ENCODE data around the gene ZNF385A.
A peak's percentile ranks its signal among the peaks of the same experiment; 100 is the strongest.
"Not testable (repeated sequence)": the region's sequence is repeated elsewhere in the genome, so short reads cannot be mapped to it uniquely, and the experiment has no call there.

The ZNF385A gene

DNA sequence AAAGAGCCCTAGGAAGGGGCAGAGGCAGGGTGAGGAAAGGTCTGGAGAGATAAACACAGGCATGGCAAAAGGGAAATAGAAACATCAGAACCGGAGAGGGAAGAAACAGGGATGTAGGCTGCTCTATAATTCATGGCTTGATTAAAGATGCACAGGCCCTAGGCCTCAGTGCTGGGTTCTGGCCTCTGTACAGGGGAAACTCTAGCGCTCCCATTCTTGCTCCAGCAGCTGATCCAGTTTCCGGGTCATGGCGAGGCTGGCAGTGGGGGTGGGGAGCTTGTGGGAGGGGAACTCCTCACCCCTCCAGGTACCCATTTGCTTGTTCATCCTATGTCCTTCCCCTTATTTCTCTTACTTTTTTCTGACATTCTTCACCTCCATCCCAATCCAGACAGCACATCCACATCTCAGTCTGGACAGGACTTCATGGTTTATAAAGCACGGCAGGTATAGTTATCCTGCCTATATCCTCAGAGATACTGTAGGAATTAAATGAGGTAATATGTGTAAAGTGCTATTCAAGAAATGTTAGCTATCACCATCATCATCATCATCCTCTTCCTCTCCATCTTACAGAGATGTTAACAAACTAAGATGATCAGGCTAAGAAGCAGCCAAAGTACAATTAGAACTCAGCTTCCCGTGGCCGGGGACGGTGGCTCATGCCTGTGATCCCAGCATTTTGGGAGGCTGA lies 12.3 kb downstream of the ZNF385A start:
- no peak for DNase-seq

DNA sequence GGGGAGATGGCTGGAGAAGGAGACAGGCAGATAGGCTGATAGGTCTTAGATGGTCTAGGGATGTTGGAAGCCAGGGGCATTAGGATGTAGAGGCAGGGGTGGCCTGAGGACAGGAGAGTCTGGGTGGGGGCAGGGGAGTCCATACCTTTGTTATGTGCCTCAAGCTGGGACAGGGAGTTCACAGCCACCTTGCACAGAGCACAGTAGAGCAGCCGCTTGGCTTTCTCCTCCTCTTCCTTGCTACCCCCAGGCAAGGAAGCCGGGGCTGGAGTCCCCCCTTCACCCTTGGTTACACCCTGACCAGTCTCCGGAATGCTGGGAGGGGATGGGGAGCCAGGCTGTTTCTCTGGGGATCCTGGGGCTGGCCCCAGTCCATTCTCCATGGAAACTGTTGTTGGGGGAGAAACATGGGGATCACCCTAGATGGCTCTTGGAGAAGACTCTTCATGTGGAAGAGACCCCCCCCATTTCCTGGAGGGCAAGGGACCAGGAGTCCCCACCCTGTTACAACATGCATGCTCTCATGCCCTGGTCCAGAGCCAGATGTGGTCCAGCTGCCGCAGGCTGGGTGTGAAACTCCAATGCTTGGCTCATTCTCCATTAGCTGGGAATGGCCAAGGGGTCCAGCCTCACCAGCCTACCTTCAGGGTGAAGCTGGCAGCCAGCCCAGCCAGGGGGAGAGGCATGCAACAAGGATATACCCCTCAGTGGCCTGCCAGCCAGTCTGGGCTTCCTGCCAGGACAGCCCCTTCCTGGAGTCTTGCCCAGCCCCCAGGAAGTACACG lies 13.0 kb downstream of the ZNF385A start:
- peak; percentile 47 for DNase-seq

DNA sequence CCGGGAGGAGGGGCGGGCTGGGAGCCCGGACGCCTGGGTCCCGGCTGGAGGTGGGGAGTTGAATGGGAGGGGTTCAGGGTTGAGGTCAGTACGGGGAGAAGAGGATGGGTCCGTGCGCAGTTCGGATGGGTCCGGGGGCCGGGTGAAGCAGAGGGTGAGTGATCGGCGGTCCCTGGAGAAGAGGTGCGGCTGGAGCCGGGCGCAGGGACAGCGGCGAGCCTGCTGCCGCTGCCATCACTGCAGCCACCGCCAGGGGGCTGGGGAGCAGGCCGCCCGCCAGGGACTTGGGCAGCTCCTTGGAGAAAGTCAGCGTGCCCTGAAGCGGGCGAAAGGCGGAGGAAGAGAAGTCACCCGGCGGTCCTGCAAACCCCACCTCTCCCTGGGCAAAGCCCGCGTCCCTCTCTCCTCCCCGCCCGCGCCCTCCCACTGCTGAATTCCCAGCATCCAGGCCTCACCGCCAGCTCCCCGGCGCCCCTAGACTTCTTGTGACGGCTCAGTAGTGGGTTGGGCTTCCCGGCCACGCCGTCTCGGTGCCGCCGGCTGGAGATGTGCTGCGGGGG lies 14.3 kb downstream of the ZNF385A start:
- DNase-seq: peak; percentile 82

DNA sequence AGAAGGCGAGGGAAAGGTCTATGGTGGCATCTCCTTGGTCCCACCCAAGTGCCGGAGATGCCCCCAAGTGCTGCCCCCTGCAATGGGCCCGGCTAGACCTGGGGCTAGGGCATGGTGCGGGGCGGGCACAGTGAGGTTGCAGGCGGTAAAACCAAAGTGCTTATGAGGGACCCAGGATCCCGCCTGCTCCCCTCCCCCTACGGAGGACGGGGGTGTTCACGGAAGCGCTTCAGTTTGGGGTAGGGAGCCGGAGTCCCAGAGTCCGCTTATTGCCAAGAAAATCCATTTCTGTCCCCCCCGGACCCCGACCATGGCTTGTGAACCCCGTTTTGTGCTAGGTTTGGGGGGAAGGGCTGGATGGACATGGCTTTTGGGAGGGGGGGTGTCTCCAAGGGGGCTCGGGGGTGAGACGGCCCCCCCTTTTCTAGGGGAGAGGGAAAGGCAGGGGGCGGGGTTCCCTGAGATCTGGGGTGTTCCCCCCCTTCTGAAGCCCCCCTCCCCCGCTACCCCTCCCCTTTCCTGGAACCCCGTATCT lies 14.9 kb downstream of the ZNF385A start:
- DNase-seq: no peak

DNA sequence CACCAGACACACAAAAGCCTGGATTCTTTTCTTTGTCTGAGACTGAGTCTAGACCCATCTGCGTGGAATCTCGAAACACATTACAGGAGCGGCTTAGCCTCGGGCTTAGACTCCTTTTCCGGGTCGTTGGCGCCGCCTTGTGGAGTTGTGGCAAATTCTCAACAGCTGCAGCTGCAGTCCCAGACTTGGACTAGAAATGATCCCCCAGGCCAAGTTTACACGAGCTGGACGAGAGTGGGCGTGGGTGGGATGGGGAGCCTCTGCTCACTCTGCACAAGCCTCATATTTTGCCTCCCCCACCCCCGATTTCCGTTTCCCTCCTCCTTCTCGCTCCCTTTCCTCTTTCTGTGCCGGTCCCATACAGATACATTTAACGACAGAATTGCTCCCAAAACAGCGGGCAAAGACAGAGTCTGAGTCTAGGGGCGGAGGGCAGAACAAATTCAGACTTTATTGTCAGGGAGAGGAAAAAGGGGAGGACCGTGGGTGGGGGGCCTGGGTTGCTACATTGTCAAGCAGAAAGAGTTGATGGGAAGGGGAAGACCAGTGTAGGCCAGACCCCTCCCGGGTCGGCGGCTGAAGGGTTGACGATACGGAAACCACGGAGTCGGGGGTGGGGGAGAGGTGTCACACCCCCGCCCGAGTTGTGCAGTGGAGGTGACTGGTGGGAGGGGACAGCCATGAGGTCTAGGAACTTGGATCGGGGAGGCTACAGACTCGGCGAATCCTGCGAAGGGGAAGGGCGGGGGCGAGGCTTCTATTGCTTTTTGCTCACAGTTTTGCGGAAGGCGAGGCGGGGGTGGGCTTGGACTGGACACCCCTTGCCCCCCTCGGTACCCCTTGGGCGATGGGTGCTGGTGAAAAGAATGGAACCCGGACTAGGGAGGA lies 15.6 kb downstream of the ZNF385A start:
- peak; percentile 90 for DNase-seq

DNA sequence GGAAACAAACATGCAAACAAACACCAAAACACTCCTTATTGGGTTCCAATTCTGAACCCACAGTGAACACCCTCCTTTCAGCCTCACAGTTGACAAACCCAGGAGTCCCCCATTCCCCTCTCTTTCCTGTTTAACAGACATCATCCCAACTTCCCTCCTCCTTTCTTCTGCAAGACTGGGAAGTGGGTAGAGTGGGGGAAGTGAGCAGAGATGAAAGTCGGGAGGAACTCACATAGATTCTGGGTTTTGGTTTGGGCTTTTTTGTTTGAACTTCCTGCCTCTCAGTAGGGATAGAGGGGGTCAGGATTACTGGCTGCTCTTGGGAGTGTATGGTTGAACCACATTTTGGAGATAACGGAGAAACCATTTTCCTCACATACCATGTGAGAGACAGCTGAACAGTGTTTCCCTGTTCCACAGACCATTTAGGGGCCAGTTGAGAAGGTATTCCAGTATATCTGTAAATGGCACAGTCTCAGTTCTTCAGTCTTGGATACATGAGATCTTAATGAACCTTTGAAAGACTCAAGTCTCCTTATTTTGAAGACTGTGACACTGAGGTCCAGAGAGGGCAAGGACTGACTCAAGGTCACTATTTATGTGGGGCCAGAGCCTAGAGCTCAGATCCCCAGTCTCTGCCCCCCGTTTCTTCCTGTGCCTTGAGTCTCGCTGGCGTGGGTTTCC lies 16.4 kb downstream of the ZNF385A start:
- no peak for DNase-seq

DNA sequence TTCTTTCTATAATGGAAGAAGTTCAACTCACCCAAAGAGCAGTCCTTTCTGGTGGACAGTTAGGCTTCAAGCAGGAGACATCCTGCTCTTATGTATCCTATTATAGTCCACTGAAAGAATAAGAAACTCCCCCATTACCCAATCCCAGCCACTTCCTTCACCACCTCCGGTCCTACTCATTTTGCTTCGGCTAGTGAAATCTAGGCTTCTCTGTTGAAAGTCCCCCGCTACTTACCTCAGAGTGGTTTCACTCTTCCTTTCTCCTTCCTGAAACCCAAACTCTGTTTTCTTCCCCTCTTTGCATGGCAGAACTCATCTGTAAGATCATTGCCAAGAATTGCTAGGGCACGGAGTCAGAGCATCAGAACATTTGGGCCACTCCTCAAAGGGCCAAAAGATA lies 20.1 kb downstream of the ZNF385A start, which contains the start of gene GPR84:
Gene GPR84 (minus strand): TSS at position 74 of the 400 bp plus-strand sequence. CDS start 635 bp downstream, outside the sequence.
- no peak for DNase-seq

DNA sequence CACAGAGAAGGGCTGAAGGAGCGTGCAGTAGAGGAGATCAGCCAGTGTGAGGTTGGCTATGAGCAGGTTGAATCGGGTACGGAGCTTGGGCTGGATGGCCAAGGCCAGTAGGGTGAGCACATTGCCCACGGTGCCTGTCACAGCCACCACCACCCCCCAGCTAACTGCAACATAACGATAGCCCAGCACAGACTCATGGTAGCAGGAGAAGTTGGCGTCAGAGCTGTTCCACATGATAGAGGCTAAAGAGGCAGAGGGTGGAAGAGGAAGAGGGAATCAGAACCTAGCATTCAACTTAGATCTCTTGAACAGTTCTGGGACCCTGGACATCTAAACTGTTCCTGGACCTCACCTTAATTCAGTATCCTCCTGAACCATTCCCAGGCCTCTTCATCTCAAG lies 20.9 kb downstream of the ZNF385A start:
- no peak for DNase-seq

DNA sequence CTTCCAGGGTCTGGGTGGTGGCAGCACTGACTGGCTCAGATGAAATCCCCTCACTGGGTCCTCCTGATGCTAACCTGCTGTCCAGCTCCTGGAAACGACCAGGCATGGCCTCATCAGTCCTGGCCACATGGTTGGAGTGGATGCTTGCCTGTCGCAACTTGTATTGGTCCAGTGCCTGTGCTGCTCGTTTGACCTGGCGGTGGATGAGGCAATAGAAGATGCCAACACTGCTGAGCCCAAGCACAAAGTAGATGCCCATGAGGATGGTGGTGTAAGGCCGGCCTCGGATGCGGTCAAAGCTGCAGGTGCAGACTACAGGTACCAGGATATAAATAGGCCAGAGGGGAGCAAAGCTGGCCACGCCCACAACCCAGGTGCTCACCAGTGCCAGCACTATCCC lies 21.5 kb downstream of the ZNF385A start:
- no peak for DNase-seq

DNA sequence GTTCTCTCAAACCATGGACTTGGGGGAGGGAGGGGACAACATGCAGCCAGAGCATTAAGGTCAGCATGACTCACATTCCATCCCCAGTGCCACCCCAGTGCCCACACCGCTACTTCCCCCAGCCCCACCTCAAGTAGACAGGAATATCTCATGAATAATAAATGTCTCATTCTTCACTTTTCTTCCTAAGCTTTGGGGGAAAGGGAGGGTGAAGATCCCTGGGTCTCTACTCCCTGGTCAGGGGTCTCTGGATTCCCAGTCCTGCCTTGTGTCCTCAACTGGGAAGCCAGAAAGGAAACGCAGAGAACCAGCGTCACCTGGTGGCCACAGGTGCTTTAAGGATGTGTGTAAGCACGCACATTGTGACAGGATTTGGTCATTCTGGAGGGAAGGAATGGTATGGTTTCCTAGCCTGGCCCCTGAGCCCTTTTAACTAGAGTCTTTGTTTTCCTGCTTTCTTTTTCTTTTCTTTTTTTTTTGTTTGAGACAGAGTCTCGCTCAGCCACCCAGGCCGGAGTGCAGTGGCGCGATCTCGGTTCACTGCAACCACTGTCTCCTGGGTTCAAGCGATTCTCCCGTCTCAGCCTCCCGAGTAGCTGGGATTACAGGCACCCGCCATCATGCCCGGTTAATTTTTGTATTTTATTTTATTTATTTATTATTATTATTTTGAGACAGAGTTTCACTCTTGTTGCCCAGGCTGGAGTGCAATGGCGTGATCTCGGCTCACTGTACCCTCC lies 23.6 kb downstream of the ZNF385A start:
- DNase-seq: peak; percentile 81

DNA sequence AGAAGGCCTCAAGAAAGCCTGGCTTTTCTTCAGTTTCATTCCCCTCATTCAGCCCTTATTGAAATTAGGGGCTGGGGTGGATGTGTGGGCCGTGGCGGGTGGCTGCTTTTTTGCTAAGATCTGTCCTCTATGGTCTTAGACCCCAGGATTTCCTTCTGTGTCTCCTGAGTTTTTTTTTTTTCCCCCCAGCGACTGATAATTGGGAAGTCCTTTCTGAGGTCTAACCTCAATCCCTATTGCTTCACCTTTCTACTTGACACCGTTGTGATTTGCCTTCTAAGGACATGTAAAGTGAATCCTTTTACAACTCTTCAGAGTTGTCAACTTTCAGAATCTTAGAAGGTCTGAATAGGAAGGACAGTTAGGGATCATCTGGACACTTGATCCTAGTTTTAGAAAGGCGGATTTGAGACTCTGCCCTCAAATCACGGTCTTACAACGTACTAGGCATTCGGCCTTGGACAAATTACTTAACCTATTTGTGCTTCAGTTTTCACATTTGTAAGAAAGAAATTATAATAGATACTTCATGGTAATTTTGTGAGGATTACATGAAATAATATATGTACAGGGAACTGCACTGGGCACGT lies 24.7 kb downstream of the ZNF385A start:
- no peak for DNase-seq

DNA sequence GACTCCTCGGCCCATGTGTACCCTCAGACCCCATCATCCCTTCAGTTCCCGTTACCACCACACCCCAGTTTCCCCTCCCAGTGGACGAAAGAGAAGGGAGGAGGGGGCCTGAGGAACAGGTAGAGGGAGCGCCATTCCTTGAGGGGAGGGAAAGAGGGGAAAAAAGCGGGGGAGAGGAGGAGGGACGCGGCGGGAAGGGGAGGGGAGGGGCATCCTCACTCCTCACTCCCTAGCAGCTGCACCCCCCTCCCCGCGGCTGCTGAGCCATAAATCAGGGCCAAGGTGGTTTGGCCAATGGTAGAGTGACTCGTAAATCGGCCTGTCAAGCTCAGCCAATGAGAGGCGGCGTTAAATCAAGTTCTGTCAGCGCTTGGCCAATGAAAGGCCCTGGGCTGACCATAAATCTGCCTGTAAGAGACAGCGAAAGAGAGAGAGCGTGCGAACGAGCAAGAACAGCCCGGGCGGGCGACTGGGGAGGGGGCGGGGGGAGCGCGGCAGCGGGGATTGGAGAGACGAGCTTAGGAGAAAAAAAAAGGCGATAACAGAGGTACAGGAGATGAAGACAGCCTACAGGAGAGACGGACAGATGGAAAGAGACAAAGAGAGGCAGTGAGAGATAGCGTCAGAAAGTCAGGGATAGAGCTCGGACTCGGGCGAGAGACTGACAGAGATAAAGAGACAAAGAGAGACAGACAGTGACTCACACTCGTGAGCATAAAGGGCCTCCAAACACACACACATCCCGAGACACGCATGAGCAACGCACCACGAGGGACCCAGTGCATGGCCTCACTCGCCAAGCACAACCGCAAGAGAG lies 25.4 kb downstream of the ZNF385A start:
- DNase-seq: peak; percentile 99

DNA sequence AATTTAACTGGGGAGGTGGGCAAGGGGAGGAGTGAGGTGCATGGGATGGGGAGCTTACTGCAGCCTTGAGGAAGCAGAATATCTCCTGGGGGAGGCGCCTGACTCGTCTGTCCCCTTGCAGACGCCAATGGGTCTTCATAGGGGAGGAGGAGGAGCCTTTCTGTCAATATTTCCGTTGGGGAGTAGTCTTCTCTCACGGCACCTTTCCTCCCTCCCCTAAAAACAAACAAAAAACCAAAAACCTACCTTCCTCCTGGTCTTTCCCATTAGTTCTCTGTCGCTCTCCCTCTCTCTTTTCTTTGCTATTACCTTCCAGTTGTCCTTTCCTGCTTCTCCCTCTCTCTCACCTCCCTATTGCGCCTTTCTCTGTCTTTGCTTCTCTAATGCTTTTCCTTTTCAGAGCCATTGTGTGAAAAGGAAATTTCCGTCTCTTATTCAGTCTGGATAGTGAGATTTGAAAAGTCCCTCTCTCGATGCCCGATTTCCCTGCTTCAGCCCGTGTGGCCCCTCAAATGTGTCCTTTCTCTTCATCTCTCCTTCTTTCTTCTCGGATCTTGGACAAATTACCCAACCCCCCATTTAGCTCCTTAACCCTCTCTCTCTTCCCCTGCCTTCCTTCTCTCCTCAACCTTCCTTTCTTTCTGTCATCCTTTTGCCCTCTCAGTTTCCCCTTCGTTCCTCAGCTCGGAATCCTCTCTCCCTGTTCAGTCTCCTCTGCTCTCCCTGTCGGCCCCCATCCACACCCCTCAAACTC lies 26.2 kb downstream of the ZNF385A start:
- DNase-seq: peak; percentile 66

DNA sequence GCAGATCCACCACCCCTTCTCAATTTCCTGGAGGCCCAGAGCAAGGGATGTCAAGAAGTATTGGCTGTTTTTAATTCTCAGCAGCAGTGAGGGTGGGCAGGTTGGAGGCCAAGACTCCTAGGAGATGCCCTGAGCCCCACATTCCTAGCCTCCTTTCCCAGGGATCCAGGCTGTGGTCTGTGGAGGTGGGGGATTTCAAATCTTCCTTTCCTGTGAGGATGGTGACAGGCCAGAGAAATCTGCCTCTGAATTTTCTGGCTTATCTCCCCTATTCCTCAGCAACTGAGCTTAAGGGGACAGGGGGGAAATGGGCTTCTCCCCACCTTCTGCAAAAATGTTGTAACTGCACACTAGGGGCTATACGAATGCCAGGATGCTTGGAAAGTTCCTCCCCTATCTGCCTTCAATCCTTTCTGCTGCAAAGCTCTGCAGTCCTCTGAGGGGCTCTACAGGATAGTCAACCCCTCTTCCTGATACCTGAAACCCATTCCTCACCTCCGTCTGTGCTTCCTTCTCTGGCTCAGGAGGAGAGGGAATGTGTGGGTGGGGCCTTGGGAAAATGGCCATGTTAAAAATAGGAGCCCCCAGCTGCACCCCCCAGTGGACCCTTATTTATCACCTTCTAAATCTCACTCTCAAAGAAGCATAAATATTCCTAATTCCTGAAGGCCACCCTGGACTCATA lies 26.9 kb downstream of the ZNF385A start:
- no peak for DNase-seq

DNA sequence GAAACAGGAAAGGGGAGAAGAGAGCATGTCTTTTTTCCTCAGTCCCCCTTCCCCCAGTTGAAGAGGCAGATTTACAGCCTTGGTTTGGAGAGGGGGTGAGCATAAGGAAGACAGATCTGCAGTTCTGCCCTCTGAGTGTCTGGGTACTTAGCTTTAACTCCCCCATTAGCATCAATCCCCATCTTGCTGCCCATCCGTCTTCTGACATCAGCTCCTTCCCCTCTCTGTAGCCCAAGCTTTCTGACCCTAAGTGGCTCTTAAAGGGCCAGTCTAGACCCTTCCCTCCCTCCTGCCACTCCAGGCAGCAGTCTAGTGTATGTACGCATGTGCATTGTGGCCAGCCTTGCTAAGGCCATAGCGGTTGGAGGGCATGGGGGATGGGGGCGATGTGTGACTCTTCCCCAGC lies 27.6 kb downstream of the ZNF385A start:
- no peak for DNase-seq

DNA sequence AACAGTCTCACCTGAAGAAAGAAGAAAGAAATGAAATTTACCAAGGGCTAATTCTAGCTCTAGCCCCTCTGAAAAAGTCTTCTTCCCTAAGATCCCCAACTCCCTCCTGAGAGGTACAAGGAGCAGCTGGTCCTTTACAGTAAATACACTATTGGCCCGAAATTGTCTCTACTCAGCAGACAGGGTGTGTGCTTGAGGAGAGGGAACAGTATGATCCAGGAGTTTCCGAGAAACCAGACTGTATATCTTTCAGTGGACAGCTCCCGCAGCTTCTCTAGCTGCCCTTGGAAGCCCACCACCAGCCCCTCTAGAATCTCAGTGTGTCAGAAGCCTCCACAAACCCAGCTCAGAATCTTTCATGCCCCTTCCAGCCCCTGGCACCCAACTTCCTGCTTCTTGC lies 28.3 kb downstream of the ZNF385A start:
- DNase-seq: no peak

DNA sequence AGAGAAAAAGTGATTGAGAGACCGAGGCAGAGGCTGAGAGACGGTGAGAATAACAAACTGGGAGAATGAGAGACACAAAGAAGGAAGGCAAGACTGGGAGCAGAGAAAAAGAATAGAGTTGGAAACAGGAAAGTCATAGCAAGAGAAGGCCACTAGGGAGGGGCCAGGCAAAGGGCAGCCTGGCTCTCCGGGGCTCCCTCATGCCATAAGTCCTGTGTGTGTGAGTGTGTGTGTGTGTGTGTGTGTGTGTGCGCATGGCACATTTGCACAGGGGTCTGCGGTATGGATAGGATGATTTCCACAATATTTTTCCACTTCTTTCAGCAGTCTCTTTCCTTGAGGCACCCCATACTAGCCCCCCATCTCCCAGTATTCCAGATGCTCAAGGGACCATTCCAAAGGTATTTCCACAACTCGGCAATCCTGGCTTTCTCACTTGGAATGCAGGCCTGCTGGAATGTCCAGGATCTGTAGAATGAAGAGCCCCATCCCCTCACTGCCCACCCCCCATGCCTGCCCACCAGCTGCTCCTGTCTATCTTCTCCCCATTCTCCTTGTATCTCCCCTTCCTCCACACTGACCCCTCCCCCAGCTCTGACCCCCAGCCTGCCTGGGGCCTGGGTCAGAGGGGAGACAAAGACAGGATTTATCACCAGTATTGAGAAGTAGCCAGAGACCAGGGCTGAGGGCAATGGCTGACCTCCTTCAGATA lies 29.3 kb downstream of the ZNF385A start:
- no peak for DNase-seq

DNA sequence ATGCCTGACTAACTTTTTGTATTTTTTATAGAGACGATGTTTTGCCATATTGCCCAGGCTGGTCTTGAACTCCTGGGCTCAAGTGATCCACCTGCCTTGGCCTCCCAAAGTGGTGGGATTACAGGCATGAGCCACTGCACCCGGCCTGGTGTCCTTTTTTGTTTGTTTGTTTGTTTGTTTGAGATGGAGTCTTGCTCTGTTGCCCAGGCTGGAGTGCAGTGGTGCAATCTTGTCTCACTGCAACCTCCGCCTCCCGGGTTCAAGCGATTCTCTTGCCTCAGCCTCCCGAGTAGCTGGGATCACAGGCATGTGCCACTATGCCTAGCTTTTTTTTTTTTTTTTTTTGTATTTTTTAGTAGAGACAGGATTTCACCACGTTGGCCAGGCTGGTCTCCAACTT lies 30.3 kb downstream of the ZNF385A start:
- DNase-seq: not testable (repeated sequence)

All from midbrain (tissue), 1 donor.